SK-N-MC (cell line): ENCODE data around the gene CALML3.

Experiments
- EZH2 ChIP-seq: fragments of 200-600 bp; sonication (generic); IDR thresholded peaks from one replicate; pipeline ENCODE4 v1.6.1; 2017; ENCODE audit warnings: antibody characterized with exemption
- POLR2AphosphoS5 ChIP-seq: IDR thresholded peaks from 2 replicates; pipeline ENCODE4 v1.6.1; 2012; ENCODE audit warnings: mild to moderate bottlenecking, low read depth, low read length, borderline replicate concordance

DNA sequence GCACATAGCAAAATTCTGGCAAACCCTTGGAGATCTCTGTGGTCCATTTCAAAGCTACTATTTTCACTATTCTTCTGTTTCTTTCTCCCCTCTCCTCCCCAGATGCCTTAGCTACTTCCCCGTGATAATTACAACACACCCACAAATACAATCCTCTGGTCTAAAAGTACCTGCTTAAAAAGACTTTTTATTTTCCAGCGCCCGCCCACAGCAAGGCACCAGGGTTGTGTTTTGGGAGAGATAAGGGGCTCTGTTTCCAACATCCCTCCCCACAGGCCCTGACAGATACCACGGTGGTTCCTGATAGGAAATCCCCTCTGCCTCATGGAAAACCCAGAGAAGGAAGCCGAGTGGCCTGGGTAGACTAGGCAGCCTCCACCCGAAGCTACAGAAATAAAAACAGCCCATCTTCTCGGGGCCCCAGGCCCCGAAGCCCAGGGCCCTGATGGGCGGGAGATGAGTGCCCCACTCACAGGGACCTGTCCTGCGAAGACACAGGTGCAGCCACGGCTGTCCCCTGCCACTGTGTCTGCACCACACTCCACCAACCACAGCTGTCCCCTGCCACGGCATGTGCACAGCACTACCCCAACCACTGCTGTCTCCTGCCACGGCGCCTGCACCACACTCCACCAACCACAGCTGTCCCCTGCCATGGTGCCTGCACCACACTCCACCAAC, 45.1 kb upstream of the CALML3 start:
- TF ChIP-seq EZH2 (no peak), POLR2AphosphoS5 (no peak)
